Measurements from ENCODE around the gene SEZ6L2. TPM values are rescaled to one million over a fixed set of nuclear protein-coding genes. Genes with fewer than 3 reads are reported as not detected.
"Not testable (repeated sequence)": the region's sequence is repeated elsewhere in the genome, so short reads cannot be mapped to it uniquely, and the experiment has no call there.

The SEZ6L2 gene
- total RNA-seq, 2 experiments from 2014 or later, result 0.11 to 0.13 TPM

GRCh38 chr16:29842732-29843346, 56.5 kb downstream of the SEZ6L2 start:
- ChIA-PET CTCF (interaction anchor here (0.6 kb wide), 1 partner anchor 22 kb away, joined by 3 read pairs; no protein-coding TSS in a partner anchor), POLR2A (no interaction called here)

GRCh38 chr16:29841631-29842030, 57.7 kb downstream of the SEZ6L2 start:
- POLR2A ChIA-PET, result no interaction called here
- CTCF ChIA-PET, result interaction anchor here (0.5 to 0.6 kb wide), 2 partner anchors 9 to 123 kb away, joined by 3 read pairs; no protein-coding TSS in a partner anchor

- ChIA-PET POLR2A (no interaction called here), CTCF (no interaction called here)
These were observed 59.1 kb downstream of the SEZ6L2 start for GRCh38 chr16:29840240-29840639.

GRCh38 chr16:29839822-29840221, 59.5 kb downstream of the SEZ6L2 start:
- POLR2A ChIA-PET, result interaction anchor here (0.6 kb wide), 1 partner anchor 250 kb away, joined by 5 read pairs; no protein-coding TSS in a partner anchor

GRCh38 chr16:29837841-29838240, 61.5 kb downstream of the SEZ6L2 start:
- POLR2A ChIA-PET, result no interaction called here
- CTCF ChIA-PET, result interaction anchor here (0.9 kb wide), 1 partner anchor 48 kb away, joined by 3 read pairs; no protein-coding TSS in a partner anchor

More at GRCh38 chr16:29839822-29840221, 59.5 kb downstream of the SEZ6L2 start:
- CTCF ChIA-PET, result interaction anchor here (1.4 to 1.5 kb wide), 2 partner anchors 9 to 19 kb away, joined by 3 to 4 read pairs; no protein-coding TSS in a partner anchor

- ChIA-PET POLR2A (no interaction called here), CTCF (no interaction called here)
These were observed 62.7 kb downstream of the SEZ6L2 start for GRCh38 chr16:29836623-29837022.

GRCh38 chr16:29835926-29836325, 63.4 kb downstream of the SEZ6L2 start:
- POLR2A ChIA-PET, result interaction anchor here (0.7 kb wide), 2 partner anchors 9 to 64 kb away, joined by 5 to 6 read pairs; no protein-coding TSS in a partner anchor

GRCh38 chr16:29834079-29834478, 65.3 kb downstream of the SEZ6L2 start:
- CTCF ChIA-PET, result interaction anchor here (0.7 kb wide), 1 partner anchor 13 kb away, joined by 3 read pairs; no protein-coding TSS in a partner anchor
- POLR2A ChIA-PET, result no interaction called here

More at GRCh38 chr16:29835926-29836325, 63.4 kb downstream of the SEZ6L2 start:
- CTCF ChIA-PET, result interaction anchor here (0.7 kb wide), 2 partner anchors 20 to 197 kb away, joined by 3 read pairs; partner anchors contain the start of gene PAGR1

GRCh38 chr16:29833219-29833618, 66.1 kb downstream of the SEZ6L2 start:
- POLR2A ChIA-PET, result not testable (repeated sequence)
- CTCF ChIA-PET, result interaction anchor here (1.0 to 1.6 kb wide), 2 partner anchors 8 to 16 kb away, joined by 3 to 8 read pairs; no protein-coding TSS in a partner anchor

GRCh38 chr16:29831490-29831889, 67.9 kb downstream of the SEZ6L2 start:
- ChIA-PET CTCF (no interaction called here), POLR2A (no interaction called here)

- ChIA-PET POLR2A (no interaction called here), CTCF (no interaction called here)
These were observed 68.6 kb downstream of the SEZ6L2 start for GRCh38 chr16:29830774-29831173.

GRCh38 chr16:29826342-29826695, 73.0 kb downstream of the SEZ6L2 start:
- CTCF ChIA-PET, result interaction anchor here (0.6 to 5.1 kb wide), 9 partner anchors 9 to 212 kb away, joined by 3 to 31 read pairs (median 4); partner anchors contain the start of gene PAGR1
- POLR2A ChIA-PET, result interaction anchor here (0.6 to 1.7 kb wide), 4 partner anchors 10 to 100 kb away, joined by 4 to 12 read pairs (median 6); partner anchors contain the start of genes KCTD13 and PAGR1

GRCh38 chr16:29825145-29826044, 74.0 kb downstream of the SEZ6L2 start:
- ChIA-PET POLR2A (interaction anchor here (0.6 to 1.0 kb wide), 3 partner anchors 16 to 19 kb away, joined by 3 to 4 read pairs (median 3); partner anchors contain the start of gene MAZ), CTCF (interaction anchor here (0.6 to 5.1 kb wide), 4 partner anchors 8 to 59 kb away, joined by 3 to 31 read pairs (median 13); partner anchors contain the start of gene PAGR1)

GRCh38 chr16:29824589-29825144, 74.7 kb downstream of the SEZ6L2 start:
- ChIA-PET POLR2A (interaction anchor here (0.6 to 1.0 kb wide), 3 partner anchors 16 to 212 kb away, joined by 3 to 4 read pairs (median 3); partner anchors contain the start of gene MAZ), CTCF (interaction anchor here (0.6 to 3.5 kb wide), 5 partner anchors 7 to 826 kb away, joined by 3 to 20 read pairs (median 3); partner anchors contain the start of gene PAGR1)

GRCh38 chr16:29821643-29822115, 77.7 kb downstream of the SEZ6L2 start:
- ChIA-PET CTCF (interaction anchor here (0.6 to 4.2 kb wide), 5 partner anchors 14 to 191 kb away, joined by 3 to 24 read pairs (median 4); no protein-coding TSS in a partner anchor), POLR2A (interaction anchor here (0.5 to 6.1 kb wide), 7 partner anchors 8 to 120 kb away, joined by 3 to 41 read pairs (median 4); partner anchors contain the start of genes KCTD13 and MAZ)

Data from activated CD8-positive, alpha-beta memory T cell treated with anti-CD3 and anti-CD28 coated beads for 36 hours (primary cell).